GM18505 (cell line): ENCODE data around the gene NPAS2.

Source experiments
- ATAC-seq: cut with Tn5 transposase; IDR thresholded peaks from one replicate; pipeline ENCODE4 v1.9.1; 2021; ENCODE audit not compliant: unreplicated experiment
- POLR2A ChIP-seq: IDR thresholded peaks from 4 replicates; pipeline ENCODE4 v1.6.1; 2011; ENCODE audit warnings: borderline replicate concordance; ENCODE audit not compliant: insufficient read depth, insufficient read length; ENCODE audit errors: extremely low read depth

The NPAS2 gene

DNA sequence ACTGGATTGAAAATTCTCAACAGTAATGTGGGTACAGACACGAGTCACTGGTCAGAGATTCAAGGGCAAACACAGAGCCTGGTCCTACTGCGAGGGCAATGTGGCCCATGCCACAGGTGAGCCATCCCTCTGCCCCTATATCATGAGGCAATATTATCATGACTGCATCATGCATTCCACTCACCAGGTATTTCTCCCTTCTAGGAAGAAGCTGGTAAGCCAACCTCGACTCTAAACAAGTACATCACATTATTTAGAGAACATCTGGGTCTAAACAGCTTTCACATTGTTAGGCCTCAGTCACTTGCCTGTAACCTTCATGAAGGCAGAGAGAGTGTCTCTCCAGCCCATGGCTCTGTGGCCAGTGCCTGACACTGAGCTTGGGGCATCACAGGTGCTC lies 167.6 kb downstream of the NPAS2 start:
- ATAC-seq: no peak
- no peak for TF ChIP-seq POLR2A

DNA sequence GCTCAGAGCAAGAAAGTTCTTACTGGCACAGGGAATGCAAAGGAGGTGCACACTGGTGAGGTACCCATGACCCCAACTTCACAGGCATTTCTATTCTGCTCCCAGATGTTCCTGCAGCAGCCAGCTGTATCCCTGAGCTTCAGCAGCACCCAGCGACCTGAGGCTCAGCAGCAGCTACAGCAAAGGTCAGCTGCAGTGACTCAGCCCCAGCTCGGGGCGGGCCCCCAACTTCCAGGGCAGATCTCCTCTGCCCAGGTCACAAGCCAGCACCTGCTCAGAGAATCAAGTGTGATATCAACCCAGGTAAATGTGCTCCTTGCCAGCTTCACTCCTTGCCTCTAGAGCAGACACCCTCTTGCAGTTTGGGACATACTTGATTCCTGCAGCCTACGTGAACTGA lies 168.0 kb downstream of the NPAS2 start:
- no peak for ATAC-seq
- no peak for TF ChIP-seq POLR2A

DNA sequence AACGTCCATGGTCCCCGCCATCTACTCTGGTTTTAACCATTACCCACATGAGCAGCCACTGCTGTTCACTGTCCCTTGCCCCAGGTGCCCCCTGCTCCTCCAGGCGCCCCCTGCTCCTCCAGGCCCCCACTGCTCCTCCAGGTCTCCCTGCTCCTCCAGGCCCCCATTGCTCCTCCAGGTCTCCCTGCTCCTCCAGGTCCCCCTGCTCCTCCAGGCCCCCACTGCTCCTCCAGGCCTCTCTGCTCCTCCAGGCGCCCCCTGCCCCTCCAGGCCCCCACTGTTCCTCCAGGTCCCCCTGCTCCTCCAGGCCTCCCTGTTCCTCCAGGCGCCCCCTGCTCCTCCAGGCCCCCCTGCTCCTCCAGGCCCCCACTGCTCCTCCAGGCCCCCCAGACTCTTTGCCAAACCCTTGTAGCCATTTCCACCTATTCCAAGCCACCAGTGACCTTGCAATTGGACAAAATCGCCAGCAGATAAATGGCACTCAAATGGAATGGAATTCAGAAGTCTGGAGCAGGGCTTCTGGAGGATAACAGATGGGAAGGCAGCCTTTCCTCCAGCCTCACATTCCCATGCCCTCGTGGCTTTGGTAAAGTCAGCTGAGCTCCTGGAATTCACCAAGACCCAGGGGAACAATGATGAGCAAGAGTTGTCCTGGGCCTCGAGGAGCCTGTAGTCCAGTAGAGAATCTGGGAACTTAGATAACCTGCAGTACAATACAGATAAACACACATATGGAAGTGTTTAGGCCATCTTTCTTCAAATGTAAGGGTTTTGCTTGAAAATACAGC lies 168.9 kb downstream of the NPAS2 start:
- no peak for TF ChIP-seq POLR2A

DNA sequence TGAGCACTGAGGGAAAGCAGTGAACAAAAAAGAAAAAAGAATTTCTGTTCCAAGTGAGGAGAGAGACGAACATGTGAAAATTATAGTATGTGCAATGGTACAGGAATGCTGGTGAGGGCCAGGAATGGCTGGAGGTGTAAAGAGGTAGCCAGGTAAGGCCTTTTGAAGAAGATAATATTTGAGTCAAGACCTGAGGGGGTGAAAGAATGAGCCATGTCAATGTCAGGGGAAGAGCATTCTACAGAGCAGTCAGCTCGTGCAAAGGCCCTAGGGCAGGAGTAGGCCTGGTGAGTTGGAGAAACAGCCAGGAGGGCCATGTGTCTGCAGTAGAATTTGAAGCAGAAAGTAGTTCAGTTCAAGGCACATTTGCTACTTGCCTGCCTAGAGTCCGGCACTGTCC lies 169.7 kb downstream of the NPAS2 start:
- no peak for TF ChIP-seq POLR2A
- no peak for ATAC-seq

More for the DNA sequence above, 168.9 kb downstream of the NPAS2 start:
- no peak for ATAC-seq

DNA sequence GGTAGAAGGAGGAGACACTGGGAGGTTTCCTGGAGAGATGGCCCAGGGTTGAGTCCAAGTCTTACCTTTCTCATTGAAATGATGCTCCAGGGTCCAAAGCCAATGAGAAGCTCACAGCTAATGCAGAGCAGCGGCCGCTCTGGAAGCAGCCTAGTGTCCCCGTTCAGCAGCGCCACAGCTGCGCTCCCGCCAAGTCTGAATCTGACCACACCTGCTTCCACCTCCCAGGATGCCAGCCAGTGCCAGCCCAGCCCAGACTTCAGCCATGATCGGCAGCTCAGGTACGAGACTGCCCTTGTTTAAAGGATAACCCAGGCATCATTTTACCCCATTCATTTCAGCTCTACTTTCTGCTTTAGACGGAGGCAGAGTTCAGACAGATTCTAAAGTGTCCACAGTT lies 170.2 kb downstream of the NPAS2 start:
- no peak for TF ChIP-seq POLR2A
- no peak for ATAC-seq

DNA sequence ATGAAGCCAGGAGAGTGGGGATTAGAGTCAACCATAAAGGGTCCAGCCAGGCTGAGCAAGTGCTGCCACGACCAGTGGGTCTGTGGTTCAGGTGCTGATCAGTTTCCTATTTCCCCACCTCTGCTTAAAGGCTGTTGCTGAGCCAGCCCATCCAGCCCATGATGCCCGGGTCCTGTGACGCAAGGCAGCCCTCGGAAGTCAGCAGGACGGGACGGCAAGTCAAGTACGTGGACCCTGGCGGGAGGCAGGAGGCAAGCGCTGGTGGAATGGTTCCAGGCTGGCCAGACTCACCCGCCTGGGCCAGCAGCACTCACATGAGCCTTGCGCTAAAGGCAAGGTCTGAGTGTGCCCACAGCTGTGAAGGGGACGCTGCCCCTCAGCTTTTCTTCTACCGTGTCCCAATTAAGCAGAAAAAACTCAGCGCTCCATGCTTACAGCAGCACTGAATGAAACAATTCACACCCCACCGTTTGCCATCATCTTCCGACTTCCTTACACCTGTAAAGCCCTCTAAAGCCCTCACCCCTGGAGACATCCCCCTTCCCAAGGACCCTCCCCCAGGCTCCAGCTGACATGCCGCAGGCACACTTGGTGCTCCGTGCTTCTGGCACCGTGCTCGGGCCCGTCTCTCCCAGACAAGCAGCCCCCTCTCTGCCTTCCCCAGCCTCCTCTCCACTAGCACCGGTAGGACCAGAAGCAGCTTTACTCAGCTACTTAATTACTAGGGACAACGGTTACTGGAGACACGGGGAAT lies 170.9 kb downstream of the NPAS2 start:
- no peak for TF ChIP-seq POLR2A
- ATAC-seq: no peak

DNA sequence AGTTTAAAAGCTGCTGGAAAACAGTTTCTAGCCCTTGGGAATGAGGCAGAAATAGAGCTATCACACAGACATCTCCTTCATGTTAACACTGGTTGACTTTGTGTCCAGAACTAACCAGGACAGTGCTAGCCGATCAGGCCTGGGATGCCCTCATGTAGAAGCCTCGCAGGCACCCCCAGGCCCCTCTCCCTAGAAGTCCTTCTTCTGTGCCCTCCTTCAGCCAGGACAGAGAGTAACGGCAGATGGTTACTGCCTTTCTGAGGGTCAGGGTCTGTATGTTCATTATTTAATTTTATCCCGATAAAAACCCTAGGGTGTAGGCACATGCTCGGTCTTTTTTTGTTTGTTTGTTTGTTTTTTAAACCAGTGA lies 171.4 kb downstream of the NPAS2 start:
- no peak for ATAC-seq
- no peak for TF ChIP-seq POLR2A

DNA sequence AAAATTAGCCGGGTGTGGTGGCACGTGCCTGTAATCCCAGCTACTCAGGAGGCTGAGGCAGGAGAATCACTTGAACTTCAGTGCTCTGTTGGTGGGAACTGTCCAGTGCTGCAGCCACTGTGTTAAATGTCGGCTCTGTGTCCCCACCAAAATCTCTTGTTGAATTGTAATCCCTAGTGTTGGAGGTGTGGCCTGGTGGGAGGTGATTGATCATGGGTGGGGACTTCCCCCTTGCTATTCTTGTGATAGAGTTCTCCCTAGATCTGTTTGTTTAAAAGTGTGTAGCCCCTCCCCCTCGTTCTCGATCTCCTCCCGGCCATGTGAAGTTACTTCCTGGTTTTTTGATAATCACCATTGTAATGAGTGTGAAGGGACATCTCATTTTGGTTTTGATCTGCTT lies 172.3 kb downstream of the NPAS2 start:
- TF ChIP-seq POLR2A: no peak
- ATAC-seq: no peak

DNA sequence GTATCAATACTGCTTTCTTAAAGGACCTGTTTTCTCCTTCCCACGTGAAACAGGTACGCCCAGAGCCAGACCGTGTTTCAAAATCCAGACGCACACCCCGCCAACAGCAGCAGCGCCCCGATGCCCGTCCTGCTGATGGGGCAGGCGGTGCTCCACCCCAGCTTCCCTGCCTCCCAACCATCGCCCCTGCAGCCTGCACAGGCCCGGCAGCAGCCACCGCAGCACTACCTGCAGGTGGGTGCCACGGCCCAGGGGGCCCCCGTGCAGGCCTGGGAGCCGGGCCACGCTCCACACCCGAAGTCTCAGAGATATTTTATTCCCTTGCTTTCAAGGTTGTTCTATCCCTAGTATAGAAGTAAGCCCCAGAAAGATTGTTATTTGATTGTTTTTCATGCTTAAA lies 173.4 kb downstream of the NPAS2 start:
- no peak for TF ChIP-seq POLR2A
- ATAC-seq: no peak

DNA sequence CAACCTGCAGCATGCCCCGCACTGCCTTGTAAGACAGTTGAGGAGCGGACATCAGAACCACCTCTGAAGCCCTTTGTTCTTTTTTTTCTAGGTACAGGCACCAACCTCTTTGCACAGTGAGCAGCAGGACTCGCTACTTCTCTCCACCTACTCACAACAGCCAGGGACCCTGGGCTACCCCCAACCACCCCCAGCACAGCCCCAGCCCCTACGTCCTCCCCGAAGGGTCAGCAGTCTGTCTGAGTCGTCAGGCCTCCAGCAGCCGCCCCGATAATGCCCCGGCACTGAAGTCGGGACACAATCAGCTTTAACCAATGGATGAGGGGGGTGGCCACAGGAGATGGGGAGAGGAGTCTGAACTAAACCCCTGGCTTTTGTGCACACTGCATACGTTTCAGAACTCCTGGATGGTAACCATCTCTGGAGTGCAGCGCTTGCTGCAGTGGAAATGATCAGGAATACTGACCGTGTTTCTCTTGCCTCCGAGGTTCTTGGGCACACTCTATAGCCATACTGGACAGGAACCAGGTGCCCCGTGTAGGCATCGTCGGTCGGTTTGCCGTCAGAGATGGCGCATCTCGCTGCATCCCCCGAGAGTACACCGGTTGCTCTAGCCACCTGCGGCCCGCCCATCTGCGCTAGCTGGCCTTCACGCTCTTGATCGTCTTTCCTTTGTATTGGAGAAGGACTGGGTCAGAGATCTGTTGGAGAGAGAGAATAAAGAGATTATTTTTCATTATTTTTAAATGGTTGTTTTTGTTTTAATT lies 175.6 kb downstream of the NPAS2 start:
- TF ChIP-seq POLR2A: no peak
- no peak for ATAC-seq

DNA sequence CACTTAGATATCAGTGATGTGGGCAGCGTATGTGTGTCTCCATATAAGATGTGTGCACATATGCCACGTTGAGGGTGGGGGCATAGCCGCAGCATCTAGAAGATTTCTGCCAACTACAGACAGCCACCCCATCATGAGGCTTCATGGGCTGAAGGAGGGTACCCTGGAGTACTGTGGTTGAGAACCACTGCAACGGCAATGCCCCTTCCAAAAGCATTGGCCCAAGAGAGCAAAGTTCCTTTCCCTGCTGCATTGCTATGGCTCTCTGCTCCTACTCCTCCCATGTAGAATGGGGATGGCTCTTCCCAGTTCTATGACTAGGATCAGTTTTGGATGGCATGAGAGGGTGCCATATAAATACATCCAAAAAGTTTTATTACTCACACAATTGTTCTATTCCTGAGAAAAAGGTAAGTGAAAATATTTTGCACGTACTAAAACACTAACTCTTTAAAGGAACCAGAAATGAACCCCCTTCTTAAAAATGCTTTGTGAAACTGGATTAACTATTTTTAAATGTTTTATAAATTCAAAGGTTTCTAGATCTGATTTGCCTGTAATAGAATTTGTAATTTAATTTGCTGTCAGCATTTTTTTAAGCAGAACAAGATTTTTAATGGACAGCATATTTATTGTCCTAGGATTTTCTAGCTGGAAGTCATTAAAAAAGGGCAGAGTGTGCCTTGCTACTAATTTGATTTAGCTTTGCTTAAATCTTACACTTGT lies 177.7 kb downstream of the NPAS2 start:
- no peak for ATAC-seq
- no peak for TF ChIP-seq POLR2A

DNA sequence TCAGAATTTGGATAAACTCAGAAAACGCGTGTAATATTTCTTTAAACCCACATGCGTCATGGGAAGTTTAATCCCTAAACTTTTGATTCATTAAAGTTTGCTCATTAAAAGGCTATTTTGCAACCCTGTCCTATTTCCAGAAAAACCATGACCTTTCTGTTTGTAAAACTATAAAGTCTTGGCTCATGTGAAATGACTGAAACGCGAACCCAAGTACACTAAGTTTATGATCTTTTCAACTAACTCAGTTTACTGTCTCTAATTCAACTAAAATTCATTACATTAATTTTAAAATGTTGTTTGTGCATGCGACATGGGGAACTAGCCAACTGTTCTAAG lies 178.3 kb downstream of the NPAS2 start:
- no peak for TF ChIP-seq POLR2A
- ATAC-seq: no peak

DNA sequence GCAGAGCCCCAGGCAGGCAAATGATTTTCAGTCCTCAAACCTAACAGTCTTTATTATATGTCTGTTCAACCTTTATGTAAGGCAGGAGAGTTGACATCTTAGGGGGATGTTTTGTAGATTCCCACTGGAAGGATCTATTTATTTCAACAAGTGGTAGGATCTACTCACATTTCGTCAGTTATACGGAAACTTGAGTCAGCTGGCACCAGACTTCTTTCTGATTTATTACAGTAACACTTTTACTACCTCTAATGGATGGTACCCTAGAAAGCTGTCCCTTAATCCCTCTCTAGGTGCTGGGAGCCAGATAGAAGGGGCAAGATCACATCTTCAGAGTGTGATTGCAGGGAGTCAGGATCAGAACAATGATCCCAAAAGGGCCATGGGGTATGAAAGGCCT lies 180.1 kb downstream of the NPAS2 start:
- TF ChIP-seq POLR2A: no peak
- no peak for ATAC-seq
